Lung (tissue), 12 donors: Measurements from ENCODE around the gene CAMKMT. TPM values are rescaled to one million over a fixed set of nuclear protein-coding genes. Genes with fewer than 3 reads are reported as not detected.

Source experiments
- ATAC-seq: fragments of 200-7000 bp; cut with Tn5 transposase; one replicate; pipeline ENCODE4 v1.9.1; 2020; ENCODE audit warnings: moderate number of reproducible peaks; ENCODE audit not compliant: insufficient read depth, low FRiP score
- DNase-seq, 3 donors: peaks; one replicate each; pipeline ENCODE4 v3.0.0-alpha.2; 2013 to 2017
- H3K27ac ChIP-seq, 2 donors: one replicate each; pipeline ENCODE4 v1.5.1; 2013; ENCODE audit warnings: mild to moderate bottlenecking in 2 of 2, moderate library complexity in 2 of 2, control low read depth in 1 of 2, inconsistent platforms in 1 of 2, low read depth in 1 of 2, low read length in 1 of 2
- H3K27me3 ChIP-seq, 3 donors: one replicate each; pipeline ENCODE4 v1.5.1; 2013; ENCODE audit warnings: low read length in 2 of 3; ENCODE audit not compliant: control insufficient read depth in 3 of 3, insufficient read depth in 3 of 3
- H3K36me3 ChIP-seq, 4 donors: one replicate each; pipeline ENCODE4 v1.5.1; 2013; ENCODE audit warnings: low read length in 4 of 4, mild to moderate bottlenecking in 1 of 4, moderate library complexity in 1 of 4; ENCODE audit not compliant: control insufficient read depth in 4 of 4, insufficient read depth in 4 of 4
- H3K4me1 ChIP-seq, 5 donors: one replicate each; pipeline ENCODE4 v1.5.1; 2013; ENCODE audit warnings: low read length in 5 of 5, mild to moderate bottlenecking in 2 of 5, moderate library complexity in 1 of 5; ENCODE audit not compliant: control insufficient read depth in 5 of 5, insufficient read depth in 5 of 5
- H3K4me3 ChIP-seq: one replicate; pipeline ENCODE4 v1.5.1; 2013; ENCODE audit warnings: mild to moderate bottlenecking, control low read depth, moderate library complexity
- H3K9ac ChIP-seq, 2 donors: one replicate each; pipeline ENCODE4 v1.5.1; 2013; ENCODE audit warnings: low read length in 2 of 2, control low read depth in 1 of 2; ENCODE audit not compliant: insufficient read depth in 1 of 2
- H3K9me3 ChIP-seq, 4 donors: one replicate each; pipeline ENCODE4 v1.5.1; 2013; ENCODE audit warnings: low read length in 3 of 4, mild to moderate bottlenecking in 1 of 4, moderate library complexity in 1 of 4; ENCODE audit not compliant: control insufficient read depth in 4 of 4, insufficient read depth in 3 of 4
- WGBS, 2 donors: extraction: QIAGEN DNeasy Blood & Tissue Kit; methylation state at CpG; one replicate each; pipeline ENCODE4 v1.1.7; 2013; 5-methylcytosine and 5-hydroxymethylcytosine counted together
- polyA plus RNA-seq, 2 donors: library from polyadenylated mRNA; stranded (reverse); fragments of 200-250 nt; gene quantifications; one replicate each; pipeline ENCODE4 v1.2.1, GENCODE V29; 2013
- total RNA-seq, 2 donors: library from RNA; depleted of rRNA in 1 of 2; stranded (reverse); fragments of >200 nt in 1 of 2; gene quantifications; one replicate each; pipeline ENCODE4 v1.2.1, GENCODE V29; 2014 to 2021
- TF ChIP-seq, protein P1 (sequence below): IDR thresholded peaks from 2 replicates; pipeline ENCODE4 v1.5.1; 2012; ENCODE audit warnings: mild to moderate bottlenecking; ENCODE audit errors: control extremely low read depth, extremely low read depth
- donor health status: control.
- donor health status: control.
- donor health status: Bipolar disorder and iron deficiency.
- donor health status: healthy.
- donor health status: DM: yes; HTN: yes; CAD: no.

Gene CAMKMT
- total and polyA plus RNA-seq, 4 donors, result 3.6 to 19.7 (median 8.4) TPM

- DNase-seq, result no peak
- Histone ChIP-seq H3K27me3 (no peaks in the 10 kb centered on the region), H3K27ac (no peak overlapping the region), H3K9ac (no peak overlapping the region), H3K9me3 (no peaks in the 10 kb centered on the region), H3K4me3 (no peak overlapping the region), H3K4me1 (peaks cover 0 to 24% (median 6%) of the 10 kb centered on the region in 5 donors), H3K36me3 (no peaks in the 10 kb centered on the region)
- 88 to 91% methylated on average over 8 of the region's 8 CpGs for WGBS, 2 donors
- ATAC-seq, result no peak
- TF ChIP-seq, protein P1, sequence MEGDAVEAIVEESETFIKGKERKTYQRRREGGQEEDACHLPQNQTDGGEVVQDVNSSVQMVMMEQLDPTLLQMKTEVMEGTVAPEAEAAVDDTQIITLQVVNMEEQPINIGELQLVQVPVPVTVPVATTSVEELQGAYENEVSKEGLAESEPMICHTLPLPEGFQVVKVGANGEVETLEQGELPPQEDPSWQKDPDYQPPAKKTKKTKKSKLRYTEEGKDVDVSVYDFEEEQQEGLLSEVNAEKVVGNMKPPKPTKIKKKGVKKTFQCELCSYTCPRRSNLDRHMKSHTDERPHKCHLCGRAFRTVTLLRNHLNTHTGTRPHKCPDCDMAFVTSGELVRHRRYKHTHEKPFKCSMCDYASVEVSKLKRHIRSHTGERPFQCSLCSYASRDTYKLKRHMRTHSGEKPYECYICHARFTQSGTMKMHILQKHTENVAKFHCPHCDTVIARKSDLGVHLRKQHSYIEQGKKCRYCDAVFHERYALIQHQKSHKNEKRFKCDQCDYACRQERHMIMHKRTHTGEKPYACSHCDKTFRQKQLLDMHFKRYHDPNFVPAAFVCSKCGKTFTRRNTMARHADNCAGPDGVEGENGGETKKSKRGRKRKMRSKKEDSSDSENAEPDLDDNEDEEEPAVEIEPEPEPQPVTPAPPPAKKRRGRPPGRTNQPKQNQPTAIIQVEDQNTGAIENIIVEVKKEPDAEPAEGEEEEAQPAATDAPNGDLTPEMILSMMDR, result no peak
Observed at GRCh38 chr2:44680424-44680971, 318.8 kb downstream of the CAMKMT start.

GRCh38 chr2:44680983-44681531 lies 319.3 kb downstream of the CAMKMT start:
- ATAC-seq (no peak), DNase-seq (peak; percentile 61 to 92 (median 89))
- Histone ChIP-seq H3K27ac (no peak overlapping the region), H3K4me3 (no peak overlapping the region), H3K27me3 (no peaks in the 10 kb centered on the region), H3K9me3 (no peaks in the 10 kb centered on the region), H3K4me1 (peaks cover 0 to 24% (median 6%) of the 10 kb centered on the region in 5 donors), H3K36me3 (no peaks in the 10 kb centered on the region), H3K9ac (no peak overlapping the region)
- WGBS, 2 donors, result 67 to 73% methylated on average over 5 of the region's 5 CpGs
- TF ChIP-seq, protein P1, result no peak

DNA sequence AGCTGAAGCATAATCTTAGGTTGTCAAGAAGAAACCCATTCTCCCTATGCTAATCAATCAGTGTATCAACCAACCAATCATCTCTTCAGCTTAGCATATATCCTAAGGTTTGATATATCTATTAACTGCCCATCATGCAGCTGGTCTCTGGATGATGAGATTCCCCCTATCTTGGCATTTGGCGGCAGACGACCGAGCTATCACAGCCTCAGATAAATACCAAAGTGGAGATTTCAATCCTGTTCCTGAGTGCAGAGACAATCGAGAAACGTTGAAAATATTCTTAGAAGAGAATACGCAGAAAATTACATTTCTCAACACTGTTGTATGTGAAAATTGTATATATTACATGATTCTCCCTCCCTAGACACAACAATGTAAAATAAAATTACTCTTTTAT lies 320.7 kb downstream of the CAMKMT start:
- Histone ChIP-seq H3K4me3 (no peak overlapping the region), H3K9ac (no peak overlapping the region), H3K27me3 (no peaks in the 10 kb centered on the region), H3K4me1 (peaks cover 0 to 24% (median 6%) of the 10 kb centered on the region in 5 donors), H3K27ac (no peak overlapping the region), H3K9me3 (peaks cover 0 to 2% (median 0%) of the 10 kb centered on the region in 4 donors), H3K36me3 (no peaks in the 10 kb centered on the region)
- ATAC-seq (no peak), DNase-seq (no peak)
- 95 to 97% methylated on average over 6 of the region's 6 CpGs for WGBS, 2 donors
- TF ChIP-seq, protein P1, result no peak
